Astrocyte (in vitro differentiated cells and primary cell): ENCODE data around the gene ACYP2. TPM values are rescaled to one million over a fixed set of nuclear protein-coding genes. Genes with fewer than 3 reads are reported as not detected.

Experiments
- DNase-seq: peaks from one replicate; pipeline ENCODE4 v3.0.0-alpha.2; 2010; ENCODE audit warnings: low read depth
- FAIRE-seq: peaks from 2 replicates; lab custom pipeline; 2011; peaks lifted over from hg19 to GRCh38; lab: Jason Lieb, UNC
- H2AFZ ChIP-seq: 2 replicates; pipeline ENCODE4 v1.6.0; 2012; ENCODE audit warnings: low read depth, low read length, inconsistent platforms
- H3K27ac ChIP-seq: 2 replicates; pipeline ENCODE4 v1.5.1; 2011; ENCODE audit warnings: low read depth, low read length, inconsistent platforms
- H3K27me3 ChIP-seq: 2 replicates; pipeline ENCODE4 v1.6.0; 2011; ENCODE audit warnings: low read length, inconsistent platforms; ENCODE audit not compliant: insufficient read depth
- H3K36me3 ChIP-seq: 2 replicates; pipeline ENCODE4 v1.5.1; 2011; ENCODE audit warnings: low read length, inconsistent platforms; ENCODE audit not compliant: insufficient read depth
- H3K4me1 ChIP-seq: 2 replicates; pipeline ENCODE4 v1.5.1; 2011; ENCODE audit warnings: low read length, inconsistent platforms; ENCODE audit not compliant: insufficient read depth
- H3K4me2 ChIP-seq: 2 replicates; pipeline ENCODE4 v1.6.0; 2012; ENCODE audit warnings: low read length, inconsistent platforms
- H3K4me3 ChIP-seq: 2 replicates; pipeline ENCODE4 v1.5.1; 2011; ENCODE audit warnings: low read depth, mild to moderate bottlenecking, low read length, inconsistent platforms; ENCODE audit not compliant: insufficient read depth
- H3K79me2 ChIP-seq: 2 replicates; pipeline ENCODE4 v1.6.0; 2012; ENCODE audit warnings: mild to moderate bottlenecking, low read length, inconsistent platforms; ENCODE audit not compliant: insufficient read depth
- H3K9ac ChIP-seq: 2 replicates; pipeline ENCODE4 v1.6.0; 2012; ENCODE audit warnings: mild to moderate bottlenecking, low read length, inconsistent platforms
- H3K9me3 ChIP-seq: 2 replicates; pipeline ENCODE4 v1.5.1; 2012; ENCODE audit warnings: low read depth, mild to moderate bottlenecking, low read length, inconsistent platforms; ENCODE audit not compliant: insufficient read depth
- H4K20me1 ChIP-seq: 2 replicates; pipeline ENCODE4 v1.6.0; 2012; ENCODE audit warnings: low read length, inconsistent platforms; ENCODE audit not compliant: insufficient read depth
- H3K27ac Mint-ChIP-seq: one replicate; pipeline ENCODE4 v1.8.0; 2021; ENCODE audit warnings: mild to moderate bottlenecking, mixed read lengths; ENCODE audit not compliant: unreplicated experiment
- H3K27me3 Mint-ChIP-seq: one replicate; pipeline ENCODE4 v1.8.0; 2021; ENCODE audit warnings: low read depth, mixed read lengths; ENCODE audit not compliant: unreplicated experiment
- H3K36me3 Mint-ChIP-seq: one replicate; pipeline ENCODE4 v1.8.0; 2021; ENCODE audit warnings: low read depth, mixed read lengths; ENCODE audit not compliant: unreplicated experiment
- H3K4me1 Mint-ChIP-seq: one replicate; pipeline ENCODE4 v1.8.0; 2021; ENCODE audit warnings: low read depth, mixed read lengths; ENCODE audit not compliant: unreplicated experiment
- H3K4me3 Mint-ChIP-seq: one replicate; pipeline ENCODE4 v1.8.0; 2021; ENCODE audit warnings: mild to moderate bottlenecking, moderate library complexity, mixed read lengths; ENCODE audit not compliant: unreplicated experiment
- H3K9me3 Mint-ChIP-seq: one replicate; pipeline ENCODE4 v1.8.0; 2021; ENCODE audit warnings: mild to moderate bottlenecking, mixed read lengths; ENCODE audit not compliant: unreplicated experiment
- EZH2 ChIP-seq: IDR thresholded peaks from 2 replicates; pipeline ENCODE4 v1.6.1; 2012; ENCODE audit warnings: mild to moderate bottlenecking, low read length, inconsistent platforms; ENCODE audit not compliant: insufficient read depth
- total RNA-seq: library from RNA; stranded (reverse); gene quantifications from 2 replicates; pipeline ENCODE4 v1.2.1, GENCODE V29; 2021
- TF ChIP-seq, protein P1 (sequence below): IDR thresholded peaks from 2 replicates; pipeline ENCODE4 v1.5.1; 2011; ENCODE audit warnings: low read depth, mild to moderate bottlenecking, inconsistent platforms, low read length, moderate library complexity; ENCODE audit not compliant: insufficient read depth

ACYP2 gene
- total RNA-seq, 1 donor from 2014 or later: 6.8 TPM

DNA sequence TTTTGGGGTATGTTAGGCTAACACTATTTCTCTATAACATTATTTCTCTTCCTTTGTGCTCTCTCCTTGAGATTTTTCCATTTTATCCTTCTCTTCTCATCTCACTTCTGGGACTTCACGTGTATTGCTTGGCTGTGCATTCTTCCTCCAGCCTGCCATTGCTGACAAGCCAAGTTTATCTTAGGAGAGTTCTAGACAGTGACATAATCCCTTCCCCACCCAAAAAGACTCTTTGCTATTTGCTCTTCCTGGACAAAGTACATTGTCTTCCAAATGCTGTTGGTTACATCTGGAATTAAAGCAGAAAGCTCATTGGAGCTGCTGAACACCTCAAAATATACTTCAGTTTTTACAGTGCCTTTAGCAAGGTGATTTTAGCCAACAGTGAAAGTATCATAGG is 131.7 kb downstream of the ACYP2 start:
- no peak overlapping the region for H3K27ac ChIP-seq
- Mint-ChIP-seq H3K27me3 (no peaks in the 10 kb centered on the region), H3K27ac (no peak overlapping the region), H3K9me3 (peaks cover 3% of the 10 kb centered on the region), H3K36me3 (no peaks in the 10 kb centered on the region), H3K4me1 (peaks cover 12% of the 10 kb centered on the region), H3K4me3 (no peak overlapping the region)
- FAIRE-seq (no peak), DNase-seq (peak; percentile 29)
- H3K9ac ChIP-seq: no peak overlapping the region
- no peaks in the 10 kb centered on the region for H3K4me1 ChIP-seq
- no peak overlapping the region for H2AFZ ChIP-seq
- no peaks in the 10 kb centered on the region for H3K27me3 ChIP-seq
- H3K36me3 ChIP-seq: no peaks in the 10 kb centered on the region
- H3K4me3 ChIP-seq: no peak overlapping the region
- H3K79me2 ChIP-seq: no peaks in the 10 kb centered on the region
- TF ChIP-seq EZH2: no peak
- TF ChIP-seq, protein P1, sequence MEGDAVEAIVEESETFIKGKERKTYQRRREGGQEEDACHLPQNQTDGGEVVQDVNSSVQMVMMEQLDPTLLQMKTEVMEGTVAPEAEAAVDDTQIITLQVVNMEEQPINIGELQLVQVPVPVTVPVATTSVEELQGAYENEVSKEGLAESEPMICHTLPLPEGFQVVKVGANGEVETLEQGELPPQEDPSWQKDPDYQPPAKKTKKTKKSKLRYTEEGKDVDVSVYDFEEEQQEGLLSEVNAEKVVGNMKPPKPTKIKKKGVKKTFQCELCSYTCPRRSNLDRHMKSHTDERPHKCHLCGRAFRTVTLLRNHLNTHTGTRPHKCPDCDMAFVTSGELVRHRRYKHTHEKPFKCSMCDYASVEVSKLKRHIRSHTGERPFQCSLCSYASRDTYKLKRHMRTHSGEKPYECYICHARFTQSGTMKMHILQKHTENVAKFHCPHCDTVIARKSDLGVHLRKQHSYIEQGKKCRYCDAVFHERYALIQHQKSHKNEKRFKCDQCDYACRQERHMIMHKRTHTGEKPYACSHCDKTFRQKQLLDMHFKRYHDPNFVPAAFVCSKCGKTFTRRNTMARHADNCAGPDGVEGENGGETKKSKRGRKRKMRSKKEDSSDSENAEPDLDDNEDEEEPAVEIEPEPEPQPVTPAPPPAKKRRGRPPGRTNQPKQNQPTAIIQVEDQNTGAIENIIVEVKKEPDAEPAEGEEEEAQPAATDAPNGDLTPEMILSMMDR: no peak
- no peaks in the 10 kb centered on the region for H3K9me3 ChIP-seq
- no peak overlapping the region for H3K4me2 ChIP-seq
- H4K20me1 ChIP-seq: no peaks in the 10 kb centered on the region

DNA sequence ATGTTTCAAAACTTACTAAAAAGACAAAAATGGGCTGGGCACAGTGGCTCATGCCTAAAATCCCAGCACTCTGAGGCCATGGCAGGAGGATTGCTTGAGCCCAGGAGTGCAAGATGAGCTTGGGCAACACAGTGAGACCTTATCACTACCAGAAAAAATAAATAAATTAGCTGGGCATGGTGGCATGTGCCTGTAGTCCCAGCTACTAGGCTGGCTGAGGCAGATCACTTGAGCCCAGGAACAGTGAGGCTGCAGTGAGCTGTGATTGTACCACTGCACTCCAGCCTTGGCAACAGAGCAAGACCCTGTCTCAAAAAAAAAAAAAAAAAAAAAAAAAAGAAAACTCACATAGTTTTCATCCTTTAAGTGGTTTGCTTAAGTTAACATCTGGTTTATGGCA is 134.2 kb downstream of the ACYP2 start:
- H3K27me3 Mint-ChIP-seq: peaks cover 3% of the 10 kb centered on the region
- DNase-seq (no peak), FAIRE-seq (no peak)
- H3K27ac Mint-ChIP-seq: no peak overlapping the region
- no peak overlapping the region for H2AFZ ChIP-seq
- H3K9me3 ChIP-seq: no peaks in the 10 kb centered on the region
- H3K36me3 Mint-ChIP-seq: peaks cover 2% of the 10 kb centered on the region
- no peaks in the 10 kb centered on the region for H3K36me3 ChIP-seq
- H3K4me1 Mint-ChIP-seq: peaks cover 12% of the 10 kb centered on the region
- H3K79me2 ChIP-seq: no peaks in the 10 kb centered on the region
- TF ChIP-seq EZH2: no peak
- TF ChIP-seq, protein P1: no peak
- no peak overlapping the region for H3K27ac ChIP-seq
- H3K9me3 Mint-ChIP-seq: peaks cover 3% of the 10 kb centered on the region
- H3K9ac ChIP-seq: no peak overlapping the region
- no peaks in the 10 kb centered on the region for H4K20me1 ChIP-seq
- H3K4me3 Mint-ChIP-seq: no peak overlapping the region
- no peak overlapping the region for H3K4me3 ChIP-seq
- no peaks in the 10 kb centered on the region for H3K27me3 ChIP-seq
- H3K4me1 ChIP-seq: no peaks in the 10 kb centered on the region
- H3K4me2 ChIP-seq: no peak overlapping the region

DNA sequence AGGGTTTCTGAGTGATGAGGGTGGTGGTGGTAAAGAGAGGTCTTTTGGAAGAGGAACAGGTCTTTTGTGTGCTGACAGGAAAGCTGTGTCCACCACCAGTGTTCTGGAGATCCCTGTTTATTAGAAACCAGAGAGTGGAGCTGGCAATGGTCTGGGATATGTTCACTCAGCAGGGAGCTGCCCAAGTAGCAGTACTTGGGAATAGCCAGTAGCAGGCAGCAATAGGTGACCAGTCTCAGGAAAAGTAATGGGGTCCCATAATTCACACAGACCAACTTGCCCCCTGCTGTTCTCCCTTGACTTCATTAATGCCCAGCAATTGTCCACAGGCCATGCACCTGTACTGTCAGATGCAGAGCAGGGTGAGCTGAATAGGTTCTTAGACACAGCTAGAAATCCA is 138.8 kb downstream of the ACYP2 start:
- DNase-seq (no peak), FAIRE-seq (no peak)
- Histone ChIP-seq H3K9me3 (no peaks in the 10 kb centered on the region), H4K20me1 (no peaks in the 10 kb centered on the region), H3K4me1 (no peaks in the 10 kb centered on the region), H3K4me3 (no peak overlapping the region), H3K36me3 (no peaks in the 10 kb centered on the region), H3K27ac (no peak overlapping the region), H3K9ac (no peak overlapping the region), H2AFZ (no peak overlapping the region), H3K27me3 (no peaks in the 10 kb centered on the region), H3K79me2 (no peaks in the 10 kb centered on the region), H3K4me2 (no peak overlapping the region)
- peaks cover 3% of the 10 kb centered on the region for H3K27me3 Mint-ChIP-seq
- TF ChIP-seq, protein P1: no peak
- TF ChIP-seq EZH2: no peak
- H3K4me3 Mint-ChIP-seq: no peak overlapping the region
- no peaks in the 10 kb centered on the region for H3K4me1 Mint-ChIP-seq
- H3K9me3 Mint-ChIP-seq: no peaks in the 10 kb centered on the region
- H3K27ac Mint-ChIP-seq: no peak overlapping the region
- H3K36me3 Mint-ChIP-seq: peaks cover 6% of the 10 kb centered on the region
